ENCODE results near the gene UBE2F.
A peak's percentile ranks its signal among the peaks of the same experiment; 100 is the strongest.
"Not testable (repeated sequence)": the region's sequence is repeated elsewhere in the genome, so short reads cannot be mapped to it uniquely, and the experiment has no call there.

Gene UBE2F

DNA sequence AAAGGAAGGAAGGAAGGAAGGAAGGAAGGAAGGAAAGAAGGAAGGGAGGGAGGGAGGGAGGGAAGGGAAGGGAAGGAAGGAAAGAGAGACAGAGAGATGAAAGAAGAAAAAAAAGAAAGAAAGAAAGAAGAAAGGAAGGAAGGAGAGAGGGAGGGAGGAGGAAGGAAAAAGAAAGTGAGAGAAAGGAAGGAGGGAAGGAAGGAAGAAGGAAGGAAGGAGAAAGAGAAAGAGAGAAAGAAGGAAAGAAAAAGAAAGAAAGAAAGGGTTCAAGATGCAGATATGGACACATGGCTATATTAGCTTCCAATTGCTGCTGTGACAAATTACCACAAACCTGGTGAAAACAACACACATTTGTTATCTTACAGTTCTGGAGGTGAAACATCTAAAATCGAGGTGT, 20.4 kb upstream of the UBE2F start:
- DNase-seq: no peak

DNA sequence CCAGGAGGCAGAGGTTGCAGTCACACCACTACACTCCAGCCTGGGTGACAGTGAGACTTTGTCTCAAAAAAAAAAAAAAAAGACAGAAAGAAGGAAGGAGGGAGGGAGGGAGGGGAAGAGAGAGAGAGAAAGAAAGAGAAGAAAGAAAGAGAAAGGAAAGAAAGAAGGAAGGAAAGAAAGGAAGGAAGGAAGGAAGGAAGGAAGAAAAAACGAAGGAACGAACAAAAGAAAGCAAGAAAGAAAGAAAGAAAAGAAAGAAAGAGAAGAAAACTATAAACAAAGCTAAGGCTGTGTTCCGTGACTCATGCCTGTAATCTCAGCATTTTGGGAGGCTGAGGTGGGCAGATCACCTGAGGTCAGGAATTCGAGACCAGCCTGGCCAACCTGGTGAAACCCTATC, 15.5 kb upstream of the UBE2F start:
- not testable (repeated sequence) for DNase-seq

DNA sequence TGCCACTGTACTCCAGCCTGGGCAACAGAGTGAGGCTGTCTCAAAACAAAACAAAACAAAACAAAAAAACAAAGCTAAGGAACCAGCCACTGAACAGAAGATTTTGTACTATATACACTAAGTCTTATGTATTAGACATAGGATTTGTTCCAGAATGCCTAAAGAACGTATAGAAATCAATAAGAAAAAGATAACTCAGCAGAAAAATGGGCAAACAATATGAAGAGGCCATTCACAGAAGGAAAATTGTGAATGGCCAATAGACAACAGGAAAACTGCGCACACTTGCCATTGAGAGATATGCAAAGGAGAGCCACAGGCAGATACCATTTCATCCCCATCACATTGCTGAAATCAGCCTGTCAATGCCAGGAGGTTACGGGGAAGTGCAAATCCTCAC, 14.9 kb upstream of the UBE2F start:
- DNase-seq: no peak

- no peak for DNase-seq
Observed at GRCh38 chr2:237952851-237953250, 14.0 kb upstream of the UBE2F start.

DNA sequence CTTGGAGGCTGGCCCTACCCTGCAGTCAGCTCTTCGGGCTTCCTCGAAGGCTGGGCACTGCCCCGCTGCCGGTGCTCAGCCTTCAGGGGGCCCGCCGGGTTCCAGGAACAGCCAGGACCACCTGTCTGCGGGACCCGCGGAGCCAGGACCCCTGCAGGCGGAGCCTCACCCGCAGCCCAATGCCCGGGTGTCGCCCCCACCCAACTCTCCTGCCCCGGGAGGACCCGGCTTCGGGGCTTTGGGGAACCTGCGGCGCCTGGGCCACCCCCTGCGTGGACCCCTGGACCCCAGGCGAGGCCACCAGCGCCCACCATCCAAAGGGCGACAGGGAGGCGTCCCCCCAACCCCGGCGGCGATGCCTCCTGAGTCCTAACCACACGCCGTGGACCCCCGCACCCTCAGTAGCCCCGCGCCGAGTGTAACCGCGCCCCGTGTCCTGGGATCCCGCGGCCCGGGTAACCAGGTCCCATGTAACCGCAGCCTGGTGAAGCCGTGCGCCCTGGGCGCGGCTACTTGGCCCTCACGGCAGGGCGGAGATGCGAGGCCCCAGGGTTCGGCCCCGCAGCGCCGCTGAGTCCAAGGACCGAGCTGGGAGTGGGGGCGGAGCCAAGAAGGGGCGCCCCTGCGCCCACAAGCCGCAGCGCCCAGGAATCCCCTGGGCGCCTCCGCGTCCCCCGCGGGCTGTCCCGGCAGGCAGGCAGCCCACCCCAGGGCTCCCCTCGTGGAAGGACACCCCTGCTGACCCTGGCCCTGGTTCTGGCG, 11.0 kb upstream of the UBE2F start:
- no peak for DNase-seq

DNA sequence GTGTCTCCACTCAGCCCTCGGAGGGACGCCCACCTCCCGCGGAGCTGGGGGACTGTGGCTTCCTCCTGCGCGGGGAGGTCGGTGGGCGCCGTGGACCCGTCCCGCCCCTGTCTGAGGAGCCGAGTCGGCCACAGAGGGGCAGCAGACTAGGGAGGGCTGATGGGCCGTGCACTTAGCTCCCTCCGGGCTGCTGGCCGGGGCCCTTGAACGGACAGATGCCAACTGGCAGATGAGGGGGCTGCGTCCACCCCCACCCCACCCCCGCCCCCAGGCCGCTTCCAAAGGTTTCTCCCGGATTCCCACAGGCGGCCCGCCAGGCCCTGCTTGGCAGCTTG, 10.4 kb upstream of the UBE2F start:
- no peak for DNase-seq

DNA sequence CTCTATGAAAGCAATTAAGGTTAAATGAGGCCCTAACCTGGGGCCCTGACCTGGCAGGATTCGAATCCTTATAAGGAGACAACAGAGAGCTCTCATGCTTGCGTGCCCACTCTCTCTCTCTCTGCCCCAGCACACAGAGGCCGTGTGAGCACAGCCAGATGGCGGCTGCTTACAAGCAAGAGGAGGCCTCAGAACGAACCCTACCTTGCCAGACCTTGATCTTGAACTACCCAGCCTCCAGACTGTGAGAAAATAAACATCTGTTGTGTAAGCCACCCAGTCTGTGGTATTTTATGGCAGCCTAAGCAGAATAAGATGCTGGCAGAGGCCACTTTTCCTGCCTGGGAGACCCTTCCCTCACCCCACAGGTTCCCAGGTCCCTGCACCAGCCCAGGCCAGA, 5.2 kb upstream of the UBE2F start:
- DNase-seq: no peak

- DNase-seq: no peak
Observed at GRCh38 chr2:237962432-237963084, 4.3 kb upstream of the UBE2F start.

DNA sequence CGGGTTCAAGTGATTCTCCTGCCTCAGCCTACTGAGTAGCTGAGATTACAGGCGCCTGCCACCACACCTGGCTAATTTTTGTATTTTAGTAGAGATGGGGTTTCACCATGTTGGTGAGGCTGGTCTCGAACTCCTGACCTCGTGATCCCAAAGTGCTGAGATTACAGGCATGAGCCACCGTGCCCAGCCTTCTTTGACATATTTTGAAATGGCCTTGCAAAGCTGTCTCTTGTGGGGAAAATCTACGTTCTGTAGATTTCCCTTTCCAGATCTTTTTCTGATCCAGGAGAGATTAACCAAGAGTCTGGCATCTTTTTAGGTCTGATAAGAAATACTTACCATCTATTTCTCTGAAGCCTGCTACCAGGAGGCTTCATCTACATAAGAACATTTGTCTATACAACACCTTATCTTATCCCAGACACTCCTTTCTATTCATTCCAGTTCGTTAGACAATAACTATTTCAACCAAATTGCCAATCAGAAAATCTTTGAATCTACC, 3.3 kb upstream of the UBE2F start:
- not testable (repeated sequence) for DNase-seq

GRCh38 chr2:237964194-237964577, 2.6 kb upstream of the UBE2F start:
- no peak for DNase-seq

DNA sequence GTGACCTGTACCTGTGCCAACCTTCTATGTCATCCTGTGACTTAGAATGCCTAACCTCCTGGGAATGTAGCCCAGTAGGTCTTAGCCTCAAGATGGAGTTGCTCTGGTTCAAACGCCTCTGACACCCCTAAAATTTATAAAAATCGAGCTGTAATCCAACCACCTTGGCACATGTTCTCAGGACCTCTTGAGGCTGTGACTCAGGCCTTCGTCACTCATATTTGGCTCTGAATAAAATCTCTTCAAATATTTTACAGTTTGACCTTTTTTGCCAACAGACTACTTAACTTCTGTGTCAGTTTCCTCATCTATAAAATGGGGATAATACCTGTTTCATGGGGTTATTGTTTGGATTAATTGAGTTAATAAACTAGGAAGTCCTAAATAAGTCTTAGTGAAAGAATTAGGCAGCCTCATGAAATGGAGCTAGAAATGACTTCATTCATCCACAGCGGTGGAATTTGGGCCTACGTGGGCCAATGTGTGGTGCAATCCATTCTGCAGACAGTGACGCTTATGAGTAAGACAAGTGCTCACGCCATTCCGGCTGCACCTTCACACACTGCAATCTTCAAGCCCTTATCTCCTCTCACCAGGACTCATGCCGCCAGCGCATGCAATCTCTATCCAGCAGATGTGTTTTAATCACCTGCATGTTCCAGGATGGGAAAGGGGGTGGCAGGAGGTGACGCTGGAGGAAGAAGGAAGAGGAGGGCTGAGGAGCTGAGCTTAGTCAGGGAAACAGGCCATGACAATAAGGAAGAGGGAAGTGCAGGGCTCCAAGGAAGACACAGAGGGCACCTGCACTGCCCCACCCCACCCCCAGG, 2.0 kb upstream of the UBE2F start:
- DNase-seq: no peak

DNA sequence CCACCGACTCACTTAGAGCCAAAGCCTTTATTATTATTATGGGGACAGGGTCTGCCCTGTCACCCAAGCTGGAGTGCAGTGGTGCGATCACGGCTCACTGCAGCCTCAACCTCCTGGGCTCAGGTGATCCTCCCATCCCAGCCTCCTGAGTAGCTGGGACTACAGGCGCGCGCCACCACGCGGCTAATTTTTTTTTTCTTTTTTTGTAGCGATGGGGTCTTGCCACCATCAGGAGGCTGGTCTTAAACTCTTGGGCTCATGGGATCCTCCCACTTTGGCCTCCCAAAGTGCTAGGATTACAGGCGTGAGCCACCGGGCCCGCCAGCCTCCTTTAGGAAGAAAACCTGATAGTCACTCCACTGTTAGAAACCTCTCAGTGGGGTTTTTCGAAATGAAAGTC, 970 bp upstream of the UBE2F start:
- DNase-seq: not testable (repeated sequence)

GRCh38 chr2:237966250-237966564, 607 bp upstream of the UBE2F start:
- DNase-seq: no peak

DNA sequence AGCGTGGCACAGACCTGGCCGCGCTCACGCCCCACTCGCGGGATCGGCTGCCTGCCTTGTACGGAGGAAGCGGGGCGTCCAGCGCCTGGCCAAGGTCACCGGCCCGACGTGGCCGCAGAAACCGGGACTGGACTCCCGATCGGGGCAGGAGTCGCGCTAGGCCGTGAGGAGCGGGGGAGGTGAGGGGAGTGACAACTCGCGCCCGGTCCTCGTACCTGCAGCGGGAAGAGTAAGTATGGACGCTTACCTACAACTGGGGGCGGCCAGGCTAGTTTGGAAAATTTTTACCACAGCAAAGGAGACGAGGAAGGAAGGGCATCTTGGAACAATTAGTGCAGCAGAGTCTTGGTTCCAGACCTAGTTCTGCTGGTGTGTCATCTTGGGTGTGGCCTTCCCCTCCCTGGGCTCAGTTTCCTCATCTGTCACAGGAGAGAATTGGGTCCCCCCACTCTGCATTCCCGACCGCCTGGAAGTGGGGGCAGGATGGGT, 693 bp downstream of the UBE2F start:
- DNase-seq: peak; percentile 17

GRCh38 chr2:237968048-237968862, 1.4 kb downstream of the UBE2F start:
- peak; percentile 73 for DNase-seq

- DNase-seq: no peak
Observed at GRCh38 chr2:237971661-237972060, 4.8 kb downstream of the UBE2F start.

- DNase-seq: no peak
Observed at GRCh38 chr2:237972211-237972610, 5.4 kb downstream of the UBE2F start.

GRCh38 chr2:237972936-237973335, 6.1 kb downstream of the UBE2F start:
- DNase-seq: no peak

DNA sequence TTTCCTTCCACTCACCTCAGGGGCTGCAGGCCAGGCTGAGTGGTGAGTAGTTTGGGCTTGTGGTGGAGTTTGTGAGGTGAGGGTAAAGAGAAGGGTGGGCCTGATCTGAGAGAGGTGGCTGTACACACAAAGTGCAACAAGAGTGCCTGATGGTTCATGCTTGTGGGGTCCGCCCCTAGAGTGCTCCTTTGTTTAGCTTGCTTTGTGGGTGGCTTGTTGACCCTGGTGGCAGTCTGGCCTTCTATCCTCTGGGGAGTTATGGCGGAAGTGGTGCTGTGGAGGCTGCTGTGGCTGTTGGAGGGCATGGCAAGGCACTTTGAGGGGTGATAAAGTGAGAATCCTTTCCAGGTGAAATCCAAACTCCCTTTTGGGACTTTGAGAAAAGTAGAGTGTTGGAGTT, 10.6 kb downstream of the UBE2F start:
- DNase-seq: no peak

GRCh38 chr2:237978058-237978712, 11.4 kb downstream of the UBE2F start:
- DNase-seq: no peak

DNA sequence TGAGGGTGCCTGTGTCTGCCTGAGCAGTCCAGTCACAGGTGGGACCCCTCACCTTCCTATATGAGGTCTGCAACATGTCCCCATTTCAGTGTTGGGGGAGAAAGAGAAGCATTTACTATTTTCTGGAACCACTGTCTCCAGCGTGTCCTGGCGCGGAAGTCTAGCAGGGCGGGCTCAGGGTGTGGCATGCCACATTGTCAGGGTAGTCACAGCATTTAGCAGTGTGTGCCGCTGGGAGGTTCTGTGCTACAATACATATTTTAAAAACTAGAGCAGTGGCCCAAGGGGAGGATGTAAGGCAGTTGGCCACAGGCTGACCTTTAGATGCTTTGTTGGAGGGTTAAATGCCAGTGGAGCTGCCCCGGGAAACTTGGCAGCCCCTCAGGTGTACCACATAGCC, 12.5 kb downstream of the UBE2F start:
- no peak for DNase-seq

- no peak for DNase-seq
Observed at GRCh38 chr2:237980087-237980486, 13.3 kb downstream of the UBE2F start.

Data from CD4-positive, alpha-beta T cell treated with Interleukin-17A for 1 hour (primary cell).